Measurements from ENCODE around the gene DYSF. TPM values are rescaled to one million over a fixed set of nuclear protein-coding genes. Genes with fewer than 3 reads are reported as not detected.

The DYSF gene
- total RNA-seq, 2 donors from 2014 or later = 1.4 to 3.1 TPM

DNA sequence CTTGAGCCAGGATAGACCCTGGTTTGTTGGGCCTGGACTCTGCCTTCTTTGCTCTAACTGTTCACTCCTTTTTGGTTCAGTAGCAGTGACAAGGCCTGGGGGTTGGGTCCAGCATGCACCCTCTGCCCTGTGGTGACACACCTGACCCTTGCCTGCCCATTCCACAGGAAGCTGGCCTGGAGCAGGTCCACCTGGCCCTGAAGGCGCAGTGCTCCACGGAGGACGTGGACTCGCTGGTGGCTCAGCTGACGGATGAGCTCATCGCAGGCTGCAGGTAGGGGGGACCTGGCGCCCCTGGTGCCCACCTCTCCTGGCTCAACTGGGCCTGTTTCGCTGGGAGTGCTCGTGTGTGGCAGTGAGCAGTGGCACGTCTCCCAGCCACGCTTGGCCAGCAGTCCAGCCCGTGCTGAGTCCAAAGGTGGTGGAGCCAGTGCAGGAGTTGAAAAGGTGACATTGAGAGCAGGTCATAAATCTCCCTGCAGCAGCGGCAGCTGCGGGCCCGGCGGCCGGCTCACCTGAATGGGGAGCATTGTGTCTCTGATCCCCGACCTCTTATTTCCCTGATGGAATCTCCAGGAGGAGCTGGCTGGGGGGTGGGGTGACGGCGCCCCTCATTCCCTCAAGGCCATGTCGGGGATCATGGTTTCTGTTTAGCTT is 102.6 kb downstream of the DYSF start:
- H3K4me3 Mint-ChIP-seq = no peak overlapping the region
- TF ChIP-seq, protein P1, sequence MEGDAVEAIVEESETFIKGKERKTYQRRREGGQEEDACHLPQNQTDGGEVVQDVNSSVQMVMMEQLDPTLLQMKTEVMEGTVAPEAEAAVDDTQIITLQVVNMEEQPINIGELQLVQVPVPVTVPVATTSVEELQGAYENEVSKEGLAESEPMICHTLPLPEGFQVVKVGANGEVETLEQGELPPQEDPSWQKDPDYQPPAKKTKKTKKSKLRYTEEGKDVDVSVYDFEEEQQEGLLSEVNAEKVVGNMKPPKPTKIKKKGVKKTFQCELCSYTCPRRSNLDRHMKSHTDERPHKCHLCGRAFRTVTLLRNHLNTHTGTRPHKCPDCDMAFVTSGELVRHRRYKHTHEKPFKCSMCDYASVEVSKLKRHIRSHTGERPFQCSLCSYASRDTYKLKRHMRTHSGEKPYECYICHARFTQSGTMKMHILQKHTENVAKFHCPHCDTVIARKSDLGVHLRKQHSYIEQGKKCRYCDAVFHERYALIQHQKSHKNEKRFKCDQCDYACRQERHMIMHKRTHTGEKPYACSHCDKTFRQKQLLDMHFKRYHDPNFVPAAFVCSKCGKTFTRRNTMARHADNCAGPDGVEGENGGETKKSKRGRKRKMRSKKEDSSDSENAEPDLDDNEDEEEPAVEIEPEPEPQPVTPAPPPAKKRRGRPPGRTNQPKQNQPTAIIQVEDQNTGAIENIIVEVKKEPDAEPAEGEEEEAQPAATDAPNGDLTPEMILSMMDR (conservative IDR thresholded peaks at IDR 0.05) = no peak
- H3K27ac Mint-ChIP-seq = no peak overlapping the region
- Histone ChIP-seq H3K27me3 (ENCODE audit: control insufficient read depth, insufficient read depth, low read length, poor library complexity, severe bottlenecking) (no peaks in the 10 kb centered on the region), H3K4me3 (ENCODE audit: low read length) (no peak overlapping the region), H3K27ac (ENCODE audit: low read depth, low read length) (no peak overlapping the region), H3K9ac (ENCODE audit: extremely low read depth, low read length, poor library complexity, severe bottlenecking) (no peak overlapping the region), H3K4me1 (ENCODE audit: control insufficient read depth, insufficient read depth, low read length) (no peaks in the 10 kb centered on the region), H3K9me3 (ENCODE audit: control insufficient read depth, low read length) (no peaks in the 10 kb centered on the region), H3K36me3 (ENCODE audit: control insufficient read depth, insufficient read depth, low read length) (no peaks in the 10 kb centered on the region)
- H3K4me1 Mint-ChIP-seq = peaks cover 3% of the 10 kb centered on the region
- no peaks in the 10 kb centered on the region for H3K27me3 Mint-ChIP-seq (ENCODE audit: insufficient read depth)
- WGBS, 2 experiments (ENCODE audit: insufficient coverage in 1 of 2, insufficient read length in 1 of 2) = 92 to 99% methylated on average over 21 of the region's 21 CpGs
- no peak for DNase-seq
- H3K9me3 Mint-ChIP-seq = no peaks in the 10 kb centered on the region
- H3K36me3 Mint-ChIP-seq (ENCODE audit: low read depth) = no peaks in the 10 kb centered on the region

DNA sequence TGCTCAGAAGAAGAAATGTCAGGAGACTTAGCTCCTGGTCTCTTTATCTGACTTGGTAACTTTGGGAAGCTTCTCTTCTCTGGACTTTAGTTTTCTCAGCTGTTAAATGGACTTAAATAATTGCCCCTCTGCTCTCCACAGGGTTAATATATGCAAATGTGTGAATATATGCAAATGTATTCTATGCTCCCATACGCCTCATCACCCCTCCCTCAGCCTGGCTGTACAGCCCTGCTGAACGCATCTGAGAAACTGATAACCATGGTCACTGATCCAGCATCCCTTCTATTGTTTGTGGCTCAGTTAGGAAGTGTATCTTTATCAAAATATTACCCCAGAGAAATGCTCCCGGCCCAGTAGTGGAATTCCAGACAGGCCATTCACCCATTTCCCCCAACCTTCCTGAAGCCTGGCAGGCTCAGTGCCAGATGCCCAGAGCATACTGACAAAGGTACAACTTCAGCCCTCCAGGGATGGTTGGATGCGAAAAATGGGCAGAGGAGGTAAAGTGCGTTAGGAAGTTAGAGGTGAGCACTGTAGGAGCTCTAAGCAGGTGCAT is 103.4 kb downstream of the DYSF start:
- Histone ChIP-seq H3K9ac (ENCODE audit: extremely low read depth, low read length, poor library complexity, severe bottlenecking) (no peak overlapping the region), H3K4me1 (ENCODE audit: control insufficient read depth, insufficient read depth, low read length) (no peaks in the 10 kb centered on the region), H3K27me3 (ENCODE audit: control insufficient read depth, insufficient read depth, low read length, poor library complexity, severe bottlenecking) (no peaks in the 10 kb centered on the region), H3K9me3 (ENCODE audit: control insufficient read depth, low read length) (no peaks in the 10 kb centered on the region), H3K36me3 (ENCODE audit: control insufficient read depth, insufficient read depth, low read length) (no peaks in the 10 kb centered on the region), H3K27ac (ENCODE audit: low read depth, low read length) (no peak overlapping the region), H3K4me3 (ENCODE audit: low read length) (no peak overlapping the region)
- 94 to 100% methylated on average over 2 to 5 of the region's 5 CpGs for WGBS, 2 experiments (ENCODE audit: insufficient coverage in 1 of 2, insufficient read length in 1 of 2)
- Mint-ChIP-seq H3K4me3 (no peak overlapping the region), H3K4me1 (peaks cover 3% of the 10 kb centered on the region), H3K9me3 (no peaks in the 10 kb centered on the region), H3K27ac (no peak overlapping the region), H3K27me3 (ENCODE audit: insufficient read depth) (no peaks in the 10 kb centered on the region), H3K36me3 (ENCODE audit: low read depth) (no peaks in the 10 kb centered on the region)
- DNase-seq = no peak
- TF ChIP-seq, protein P1 (conservative IDR thresholded peaks at IDR 0.05) = no peak

DNA sequence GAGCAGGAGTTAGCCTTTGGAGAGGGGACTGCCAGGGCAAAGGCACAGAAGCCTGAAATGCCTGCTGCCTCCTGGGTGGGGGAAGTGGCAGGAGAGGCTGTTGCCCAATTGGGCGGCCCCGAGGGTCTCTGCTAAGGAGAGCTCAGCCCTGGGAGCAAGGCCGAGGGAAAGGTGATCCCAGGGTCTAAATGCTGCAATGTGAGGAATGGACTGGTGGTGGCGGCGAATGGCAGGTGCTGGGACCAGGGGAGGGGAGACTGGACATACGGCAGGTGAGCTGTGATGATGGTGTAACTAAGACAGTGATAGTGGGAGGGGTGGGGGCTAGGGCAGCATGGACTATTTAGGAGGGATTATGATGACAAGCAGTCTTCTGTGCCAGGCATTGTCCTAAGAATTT is 104.0 kb downstream of the DYSF start:
- H3K4me3 Mint-ChIP-seq = no peak overlapping the region
- TF ChIP-seq, protein P1 (conservative IDR thresholded peaks at IDR 0.05) = peak; percentile 42
- Histone ChIP-seq H3K9me3 (ENCODE audit: control insufficient read depth, low read length) (no peaks in the 10 kb centered on the region), H3K36me3 (ENCODE audit: control insufficient read depth, insufficient read depth, low read length) (no peaks in the 10 kb centered on the region), H3K27ac (ENCODE audit: low read depth, low read length) (no peak overlapping the region), H3K27me3 (ENCODE audit: control insufficient read depth, insufficient read depth, low read length, poor library complexity, severe bottlenecking) (no peaks in the 10 kb centered on the region), H3K4me3 (ENCODE audit: low read length) (no peak overlapping the region), H3K9ac (ENCODE audit: extremely low read depth, low read length, poor library complexity, severe bottlenecking) (no peak overlapping the region), H3K4me1 (ENCODE audit: control insufficient read depth, insufficient read depth, low read length) (no peaks in the 10 kb centered on the region)
- peaks cover 3% of the 10 kb centered on the region for H3K4me1 Mint-ChIP-seq
- no peak overlapping the region for H3K27ac Mint-ChIP-seq
- no peaks in the 10 kb centered on the region for H3K36me3 Mint-ChIP-seq (ENCODE audit: low read depth)
- WGBS, 2 experiments (ENCODE audit: insufficient coverage in 1 of 2, insufficient read length in 1 of 2) = 88% methylated on average over 6 of the region's 6 CpGs; no CpG with 5 or more reads in 1 of the 2 experiments
- peak; percentile 70 for DNase-seq
- no peaks in the 10 kb centered on the region for H3K9me3 Mint-ChIP-seq
- H3K27me3 Mint-ChIP-seq (ENCODE audit: insufficient read depth) = no peaks in the 10 kb centered on the region

All from endodermal cell (in vitro differentiated cells).